GM18526 (cell line): ENCODE data around the gene ETAA1.

Source experiments
- POLR2A ChIP-seq: IDR thresholded peaks from 3 replicates; pipeline ENCODE4 v1.6.1; 2011; ENCODE audit not compliant: insufficient read length; ENCODE audit errors: extremely low read depth

The ETAA1 gene

DNA sequence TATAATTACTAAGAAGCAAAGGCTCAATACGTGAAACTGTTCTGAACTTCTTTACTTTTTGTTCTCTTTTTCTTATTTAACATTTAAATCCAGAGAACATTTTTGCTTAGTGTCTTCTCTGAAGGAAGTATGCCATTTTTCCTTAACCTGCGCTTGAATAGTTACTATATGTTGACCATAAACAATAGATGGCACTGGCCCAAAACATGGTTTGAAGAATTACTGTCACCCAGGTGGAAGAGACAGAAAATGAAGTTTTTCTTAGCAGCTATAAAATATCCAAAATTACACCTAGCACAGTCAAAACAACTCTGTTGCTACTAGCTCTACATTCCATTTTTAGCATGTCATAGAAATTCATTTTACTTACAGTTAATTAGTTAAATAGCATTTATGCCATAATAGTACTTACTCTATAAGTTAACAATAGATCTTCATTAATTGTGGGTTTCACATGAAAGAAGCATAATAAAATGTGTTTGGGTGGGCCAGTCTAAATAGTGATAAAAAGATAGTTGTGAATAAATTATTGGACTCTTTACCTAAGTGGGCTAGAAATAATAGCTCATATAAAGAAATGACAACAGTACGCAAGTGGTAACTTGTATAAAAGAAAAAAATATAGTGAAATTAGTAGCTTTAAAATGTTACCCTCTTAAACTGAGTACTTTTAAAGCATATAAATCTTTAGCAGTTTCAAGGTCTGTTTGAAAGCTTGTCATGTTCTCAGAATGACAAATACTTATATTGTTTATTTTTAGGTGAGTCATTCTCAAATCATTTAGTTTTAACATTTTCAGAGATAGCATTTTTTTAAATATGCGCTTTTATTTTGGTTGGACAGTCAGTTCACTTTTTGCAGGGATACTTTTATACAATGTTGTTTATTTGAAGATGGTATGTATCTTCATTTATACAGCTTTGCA, 3.7 kb downstream of the ETAA1 start:
- TF ChIP-seq POLR2A, result no peak

DNA sequence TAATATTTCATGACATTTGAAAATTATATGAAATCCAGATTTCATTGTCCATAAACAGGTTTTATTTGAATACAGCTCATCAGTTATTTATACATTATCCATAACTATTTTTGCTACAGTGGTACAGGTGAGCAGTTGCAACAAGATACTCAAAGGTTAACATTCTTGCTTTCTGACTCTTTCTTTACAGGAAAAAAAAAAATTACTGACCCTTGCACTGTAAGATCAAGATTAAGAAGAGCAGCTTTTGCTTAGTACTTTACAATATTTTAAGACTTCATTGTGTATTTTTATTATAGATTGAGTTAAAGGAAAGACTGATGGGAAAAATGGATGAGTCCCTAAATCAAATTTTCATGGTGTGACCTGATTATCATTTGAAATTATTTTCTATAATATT, 11.2 kb downstream of the ETAA1 start:
- TF ChIP-seq POLR2A, result no peak

DNA sequence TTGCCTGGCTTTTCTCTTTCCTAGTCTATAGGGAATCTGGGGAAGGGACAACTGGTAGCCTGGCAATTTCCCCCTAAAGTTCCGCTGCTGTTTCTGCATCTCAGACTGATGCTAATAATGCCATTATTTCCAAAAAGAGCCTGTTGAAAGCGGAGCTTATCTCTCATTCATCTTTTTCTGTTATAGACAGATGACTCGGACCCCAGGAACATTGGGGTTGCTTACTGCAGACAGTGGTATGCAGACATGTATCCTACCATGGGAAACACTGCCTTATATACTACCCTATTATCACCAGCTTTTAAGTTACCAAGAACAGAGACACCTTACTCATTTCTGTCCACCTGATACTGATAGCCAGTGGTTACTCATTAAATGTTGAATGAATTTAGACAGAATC, 15.3 kb downstream of the ETAA1 start:
- no peak for TF ChIP-seq POLR2A

DNA sequence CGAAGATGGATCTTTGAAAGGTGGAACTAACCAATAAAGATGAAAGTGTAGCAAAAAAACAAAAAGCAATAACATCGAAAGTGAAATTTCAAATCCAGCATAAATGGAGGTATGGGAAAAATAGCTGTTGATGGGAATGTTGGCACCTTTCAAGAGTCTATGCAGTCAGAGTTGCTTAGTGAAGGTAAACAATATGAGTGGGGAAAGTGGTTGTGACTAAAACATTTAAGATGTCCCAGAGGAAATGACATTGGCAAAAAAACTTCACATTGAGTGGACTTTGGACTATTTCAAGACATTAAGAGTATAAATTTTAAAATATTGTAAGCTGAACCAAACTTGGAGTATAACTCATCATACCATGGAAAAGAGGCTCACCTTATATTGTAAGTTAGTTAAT, 17.7 kb downstream of the ETAA1 start:
- TF ChIP-seq POLR2A, result no peak

DNA sequence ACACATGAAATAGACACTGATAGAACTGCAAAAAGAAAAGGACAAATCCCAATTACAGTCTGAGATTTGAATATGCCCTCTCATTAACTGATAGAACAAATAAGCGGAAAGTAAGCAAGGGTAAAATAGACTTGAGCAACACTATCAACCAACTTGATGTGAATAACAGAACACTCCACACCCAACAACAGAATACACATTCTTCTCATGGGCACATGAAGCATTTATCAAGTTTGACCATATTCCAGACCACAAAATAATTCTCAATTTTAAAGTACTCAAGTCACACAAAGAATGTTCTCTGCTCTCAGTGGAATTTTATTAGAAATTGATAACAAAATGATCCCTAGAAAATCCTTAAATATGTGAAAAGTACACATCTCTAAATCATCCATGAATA, 19.0 kb downstream of the ETAA1 start:
- no peak for TF ChIP-seq POLR2A

DNA sequence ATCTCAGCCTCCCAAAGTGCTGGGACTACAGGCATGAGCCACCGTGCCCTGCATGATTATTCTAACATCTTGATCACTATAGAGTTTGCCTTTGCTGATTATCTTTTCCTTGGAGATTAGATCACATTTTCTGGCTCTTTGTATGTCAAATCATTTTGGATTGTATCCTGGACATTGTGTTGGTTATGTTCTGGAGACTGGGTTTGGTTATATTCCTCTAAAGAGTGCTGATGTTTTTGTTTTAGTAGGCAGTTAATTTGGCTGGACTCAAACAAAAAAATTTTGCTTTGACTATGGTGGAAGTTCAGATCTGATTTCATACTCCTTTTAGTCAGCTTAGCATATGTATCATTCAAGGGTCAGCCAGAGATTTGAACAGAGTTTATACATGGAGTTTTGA, 26.4 kb downstream of the ETAA1 start:
- TF ChIP-seq POLR2A, result no peak

DNA sequence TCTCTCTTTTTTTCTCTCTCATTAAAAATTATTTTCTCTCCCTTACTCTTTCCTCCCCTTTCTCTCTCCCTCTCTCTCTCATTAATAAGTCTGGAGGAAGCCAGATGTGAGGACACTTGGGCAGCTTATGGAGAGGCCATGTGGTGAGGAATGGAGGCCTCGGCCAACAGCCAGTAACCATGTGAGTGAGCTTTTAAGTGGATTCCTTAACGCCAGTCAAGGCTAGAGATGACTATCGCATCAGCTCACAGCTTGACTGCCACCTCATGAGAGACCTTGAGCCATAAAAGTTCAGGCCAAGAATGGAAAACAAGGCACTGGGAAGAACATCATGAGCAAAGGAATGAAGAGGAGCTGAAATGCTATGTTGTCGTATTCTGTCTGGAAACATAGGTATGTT, 39.1 kb downstream of the ETAA1 start:
- no peak for TF ChIP-seq POLR2A

DNA sequence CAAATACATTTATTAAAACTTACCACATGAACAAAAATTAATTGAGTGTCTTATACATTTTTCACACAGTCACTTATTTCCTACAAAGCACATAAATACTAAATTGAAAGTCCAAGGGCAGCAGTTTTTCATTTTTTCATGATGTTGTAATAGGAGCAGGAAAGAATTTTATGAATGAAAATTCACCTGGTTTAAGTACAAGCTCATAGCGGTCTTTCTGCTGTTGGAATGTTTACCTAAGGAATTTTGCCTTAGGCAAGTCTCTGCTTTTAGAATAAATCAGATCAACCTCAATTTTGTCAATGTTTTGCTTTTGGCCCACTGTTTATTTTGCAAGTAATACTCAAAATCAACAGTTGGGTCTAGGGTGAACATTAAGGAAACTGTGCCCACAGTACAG, 40.0 kb downstream of the ETAA1 start:
- no peak for TF ChIP-seq POLR2A

DNA sequence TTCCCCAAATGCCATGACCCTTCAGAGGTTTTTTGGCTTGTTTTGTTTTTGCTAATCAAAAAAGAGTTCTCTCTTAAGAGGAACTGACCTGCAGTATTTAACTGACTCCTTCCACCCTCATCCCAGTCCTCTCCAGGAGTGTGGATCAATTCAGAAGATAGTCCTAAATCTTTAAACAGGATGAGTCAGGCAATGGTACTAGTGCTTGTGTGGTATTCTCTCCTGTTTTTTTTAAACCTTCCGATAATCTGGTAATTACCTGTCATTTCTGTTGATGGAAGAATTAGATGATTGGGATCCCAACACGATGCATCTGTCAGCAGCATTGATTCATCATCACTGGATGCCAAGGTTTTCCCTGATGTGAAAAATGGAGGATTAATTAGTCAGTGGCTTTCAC, 41.2 kb downstream of the ETAA1 start:
- TF ChIP-seq POLR2A, result no peak

DNA sequence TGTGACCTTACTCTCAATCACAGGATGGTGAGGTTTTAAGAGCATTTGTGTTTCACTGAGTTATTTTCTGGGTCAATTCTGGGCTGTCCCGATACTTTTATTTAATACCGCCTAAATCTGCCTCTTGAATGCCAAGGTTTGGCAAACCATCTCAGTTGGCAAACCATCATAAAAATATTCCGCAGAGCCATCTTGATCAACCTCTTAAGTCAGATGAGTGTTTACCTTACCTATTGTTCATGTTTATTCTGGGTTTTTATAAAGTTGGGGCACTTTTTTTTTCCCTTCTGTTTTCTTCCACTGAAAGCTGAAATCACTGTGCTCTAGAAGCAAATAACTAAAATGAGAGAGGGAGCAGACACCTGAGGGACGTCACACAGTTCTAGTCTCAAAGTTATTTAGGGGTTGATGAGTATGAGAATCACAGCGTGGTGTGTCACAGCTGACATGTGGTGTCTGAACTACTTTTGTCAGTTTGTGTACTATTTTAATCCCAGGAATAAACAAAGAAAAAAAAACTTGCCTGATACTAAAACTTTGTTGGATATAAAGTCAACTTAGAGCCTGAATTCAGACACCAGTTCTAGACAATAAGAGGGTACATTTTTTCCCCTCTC, 48.6 kb downstream of the ETAA1 start:
- TF ChIP-seq POLR2A, result no peak

DNA sequence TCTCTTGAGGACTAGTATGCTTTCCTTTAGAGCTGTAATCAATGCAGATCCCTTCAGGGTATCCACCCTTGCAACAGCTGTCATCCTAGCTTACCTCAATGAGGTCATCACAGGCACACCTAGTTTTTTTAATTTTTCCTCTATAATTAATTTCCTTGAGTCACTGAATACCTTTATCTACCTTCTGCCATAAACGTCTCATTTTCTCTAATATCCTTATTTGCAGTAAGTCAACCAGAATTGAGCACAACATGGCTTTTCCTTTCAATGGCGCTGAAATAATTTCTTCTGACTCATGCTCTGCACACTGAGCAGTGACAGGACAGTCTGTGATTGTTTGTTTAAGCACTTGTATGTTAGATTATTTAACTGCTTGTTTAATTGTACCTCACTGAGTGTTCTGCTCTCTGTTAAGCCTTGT, 49.4 kb downstream of the ETAA1 start:
- TF ChIP-seq POLR2A, result no peak

DNA sequence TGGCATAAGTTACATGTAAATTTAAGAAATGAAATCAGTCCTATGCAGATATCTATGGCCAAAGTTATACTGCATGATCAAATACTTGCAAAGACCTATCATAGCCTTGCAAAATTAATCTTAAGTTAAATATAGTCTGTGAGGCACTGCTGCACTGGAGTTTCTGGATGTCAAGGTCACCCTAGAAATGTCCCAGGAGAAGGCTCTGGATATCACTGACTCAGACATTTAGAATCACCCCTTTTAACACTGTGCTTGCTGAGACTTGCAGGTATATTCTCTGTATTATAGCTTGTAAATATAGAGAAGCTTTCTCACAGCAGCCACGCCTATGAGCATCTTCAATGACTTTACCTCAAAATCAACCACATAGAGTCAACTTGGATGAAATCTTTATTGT, 51.5 kb downstream of the ETAA1 start:
- no peak for TF ChIP-seq POLR2A

DNA sequence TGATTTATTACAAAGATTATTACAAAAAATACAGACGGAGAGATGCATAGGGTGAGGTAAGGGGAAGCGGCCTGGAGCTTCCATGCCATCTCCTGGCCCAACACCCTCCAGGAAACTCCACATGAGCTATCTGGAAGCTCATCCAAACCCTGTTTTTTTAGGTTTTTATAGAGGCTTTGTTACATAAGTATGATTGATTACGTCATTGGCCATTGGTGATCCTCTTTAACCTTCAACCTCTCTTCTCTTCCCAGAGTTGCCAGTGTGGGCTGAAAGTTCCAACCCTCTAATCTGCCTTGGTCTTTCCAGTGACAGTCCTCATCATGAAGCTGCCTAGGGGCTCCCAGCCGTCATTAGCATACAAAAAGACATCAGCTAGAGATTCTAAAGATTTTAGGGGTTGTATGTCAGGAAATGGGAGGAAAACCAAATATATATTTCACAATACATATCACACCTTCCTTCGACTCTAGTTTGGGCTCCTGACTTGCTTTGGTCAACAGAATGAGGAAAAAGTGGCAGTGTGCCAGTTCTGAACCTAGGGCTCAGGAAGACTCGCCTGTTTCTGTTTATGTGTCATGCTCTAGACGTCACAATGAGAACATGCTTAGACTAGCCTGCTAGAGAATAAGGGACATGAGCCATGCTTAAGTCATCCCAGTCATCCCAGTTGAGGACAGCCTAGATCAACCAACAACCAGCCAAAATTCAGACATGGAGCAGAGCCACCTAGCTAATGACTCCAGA, 54.1 kb downstream of the ETAA1 start:
- no peak for TF ChIP-seq POLR2A

DNA sequence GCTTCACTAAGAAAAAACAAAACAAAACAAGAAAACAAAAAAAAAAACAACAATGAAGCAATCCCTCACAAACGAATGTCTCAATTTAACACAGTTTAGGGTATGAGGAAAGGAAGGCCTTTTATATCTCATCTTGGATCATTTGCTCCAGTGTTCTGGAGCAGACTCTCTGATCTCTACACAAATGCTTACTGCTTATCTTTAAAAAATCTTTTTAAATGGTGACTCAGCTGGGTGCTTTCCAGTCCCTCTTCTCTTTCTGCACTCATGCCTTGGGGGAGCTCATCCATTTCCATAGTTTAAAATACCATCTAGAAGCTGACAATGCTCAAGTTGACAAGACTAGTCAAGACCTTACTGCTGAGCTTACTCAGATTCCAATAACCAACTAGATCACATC, 56.2 kb downstream of the ETAA1 start:
- no peak for TF ChIP-seq POLR2A

DNA sequence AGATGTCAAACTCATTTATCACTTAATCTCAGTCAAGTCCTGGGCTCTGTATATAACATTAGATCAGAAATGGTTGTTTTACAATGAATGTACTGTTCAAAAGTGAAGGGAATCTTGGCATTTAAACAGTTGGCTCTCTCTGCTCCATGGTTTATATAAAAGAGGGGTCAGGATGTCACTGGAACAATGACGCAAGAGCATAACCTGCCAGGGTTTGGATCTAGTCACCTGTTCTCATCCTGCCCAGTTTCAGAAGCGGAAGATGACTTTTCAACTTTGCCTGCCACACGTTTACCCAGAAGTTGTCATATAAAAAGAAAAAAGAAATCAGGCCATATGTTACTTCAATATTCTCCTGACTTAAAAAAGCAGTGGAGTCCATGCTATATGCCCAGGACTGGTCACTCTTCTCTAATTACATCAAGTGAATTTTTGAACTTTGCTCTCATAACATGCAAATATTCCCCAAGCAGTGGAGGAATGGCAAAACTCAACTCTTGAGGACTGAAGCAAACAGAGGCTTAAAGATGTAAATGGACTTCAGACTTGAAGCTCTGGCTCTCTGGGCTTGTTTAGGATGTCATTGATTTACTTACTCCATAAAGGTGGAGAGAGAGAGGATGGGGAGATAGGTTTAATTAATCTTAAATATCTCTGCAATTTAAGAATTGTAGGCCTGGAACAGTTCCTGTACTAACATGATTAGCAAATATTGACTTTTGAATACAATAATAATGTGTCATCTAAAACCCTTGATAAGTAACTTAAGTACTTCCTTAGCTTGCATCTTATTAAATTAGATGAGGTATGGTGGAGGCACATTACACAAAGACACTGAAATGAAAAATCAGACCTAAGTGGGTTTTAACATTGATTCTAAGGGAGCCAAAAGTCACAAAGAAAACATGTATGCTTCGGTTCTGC, 58.3 kb downstream of the ETAA1 start:
- no peak for TF ChIP-seq POLR2A
